ENCODE data around the gene ZNF282.

GRCh38 chr7:149171892-149172533 is 23.3 kb upstream of the ZNF282 start:
- TF ChIP-seq CTCF (conservative IDR thresholded peaks at IDR 0.05; ENCODE audit: low read depth, low read length) (no peak), EZH2 (IDR thresholded peaks at IDR 0.05; ENCODE audit: borderline replicate concordance, low read depth, low read length, poor library complexity, severe bottlenecking) (no peak)

Data from A673 (cell line).